GM12873 (cell line): ENCODE results near the gene SENP1.

ENCODE experiments used
- CTCF ChIP-seq: IDR thresholded peaks from 2 replicates; pipeline ENCODE4 v1.5.1; 2012; ENCODE audit warnings: low read depth, mild to moderate bottlenecking, moderate library complexity, low read length, control low read depth; ENCODE audit not compliant: insufficient read depth; ENCODE audit errors: missing control alignments

SENP1 gene

GRCh38 chr12:48131517-48131916, 25.6 kb upstream of the SENP1 start:
- TF ChIP-seq CTCF, result no peak

- TF ChIP-seq CTCF, result no peak
These were observed 23.5 kb upstream of the SENP1 start for GRCh38 chr12:48129376-48129775.

- no peak for TF ChIP-seq CTCF
These were observed 22.9 kb upstream of the SENP1 start for GRCh38 chr12:48128800-48129199.

GRCh38 chr12:48126953-48127630, 21.2 kb upstream of the SENP1 start:
- no peak for TF ChIP-seq CTCF

GRCh38 chr12:48125985-48126384, 20.1 kb upstream of the SENP1 start:
- TF ChIP-seq CTCF, result no peak

- TF ChIP-seq CTCF, result no peak
These were observed 17.3 kb upstream of the SENP1 start for GRCh38 chr12:48123169-48123568.

GRCh38 chr12:48122065-48122834, 16.4 kb upstream of the SENP1 start:
- no peak for TF ChIP-seq CTCF
